NCI-H524 treated with DMSO at 0.1 percent for 48 hours (cell line): Measurements from ENCODE around the gene METAP1.
"Not testable (repeated sequence)": the region's sequence is repeated elsewhere in the genome, so short reads cannot be mapped to it uniquely, and the experiment has no call there.

Experiments
- DNase-seq: peaks from one replicate; lab custom pipeline; 2025; lab: John Stamatoyannopoulos, UW

METAP1 gene

GRCh38 chr4:99099311-99099710, 103.8 kb downstream of the METAP1 start:
- no peak for DNase-seq

DNA sequence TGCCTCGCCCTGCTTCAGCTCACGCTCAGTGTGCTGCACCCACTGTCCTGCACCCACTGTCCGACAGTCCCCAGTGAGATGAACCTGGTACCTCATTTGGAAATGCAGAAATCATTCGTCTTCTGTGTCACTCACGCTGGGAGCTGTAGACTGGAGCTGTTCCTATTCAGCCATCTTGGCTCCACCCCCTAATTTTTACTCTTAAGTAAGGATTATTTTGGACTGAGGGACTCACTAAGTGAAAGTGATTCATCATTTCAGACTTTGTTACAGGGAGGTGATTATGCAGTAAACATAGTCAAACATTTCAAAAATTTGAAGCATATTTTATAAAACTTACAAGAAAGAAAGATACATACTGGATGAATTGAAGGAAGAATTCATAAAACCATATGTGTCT, 104.3 kb downstream of the METAP1 start:
- DNase-seq: not testable (repeated sequence)

DNA sequence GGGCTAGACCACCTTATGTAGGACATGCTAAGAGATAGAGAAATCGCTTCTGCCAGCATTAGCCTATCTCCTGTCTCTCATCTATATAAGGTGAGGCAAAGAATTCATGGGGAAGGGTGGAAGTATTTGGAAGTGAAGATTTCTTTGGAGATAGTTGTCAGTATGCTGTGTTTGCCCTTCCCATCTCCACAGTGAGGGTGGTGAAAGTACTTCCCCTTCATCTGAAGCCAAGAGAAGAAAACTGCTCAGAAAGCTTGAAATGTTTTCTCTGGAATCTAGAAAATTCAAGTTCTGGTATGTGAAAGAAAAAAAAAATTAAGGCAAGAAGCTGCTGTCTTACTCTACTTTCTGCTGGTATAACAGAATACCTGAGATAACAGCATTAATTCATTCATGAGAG, 105.4 kb downstream of the METAP1 start:
- no peak for DNase-seq

DNA sequence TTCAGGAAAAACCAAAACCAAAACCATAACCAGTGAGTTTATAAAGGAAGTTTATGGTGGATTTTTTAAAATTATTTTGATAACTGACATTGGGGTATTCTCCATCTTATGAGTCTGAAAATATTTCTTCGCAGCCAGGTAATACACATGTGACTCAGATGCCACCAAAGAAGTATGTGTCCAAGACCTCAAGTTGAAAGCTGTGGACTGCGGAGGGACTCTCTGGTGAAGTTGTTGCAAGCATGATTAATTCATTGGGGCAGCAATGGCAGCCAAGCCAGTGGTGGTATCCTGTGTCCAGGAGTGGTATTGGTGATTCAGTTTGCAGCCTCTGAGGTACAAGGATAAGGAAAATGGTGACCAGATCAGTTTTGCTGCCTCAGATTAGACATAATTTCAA, 107.1 kb downstream of the METAP1 start:
- DNase-seq: no peak

DNA sequence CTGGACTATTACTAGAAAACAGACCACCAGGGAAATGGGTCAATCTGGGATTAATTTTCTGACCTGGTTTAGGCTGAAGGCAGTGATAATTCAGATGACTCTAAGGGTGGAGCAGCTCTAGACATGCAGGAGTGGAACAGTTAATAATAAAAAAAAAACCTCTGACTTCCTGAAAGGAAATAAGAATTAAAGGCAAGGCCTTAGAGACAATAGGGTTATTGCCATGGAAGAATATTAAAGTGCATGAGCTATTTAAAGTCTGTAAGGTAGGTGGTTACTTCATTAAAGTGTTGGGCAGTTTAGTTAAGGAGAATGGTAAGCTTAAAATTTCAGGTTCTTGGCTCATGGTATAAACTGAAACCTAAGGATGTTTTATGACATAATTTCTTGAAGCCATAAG, 107.6 kb downstream of the METAP1 start:
- no peak for DNase-seq

DNA sequence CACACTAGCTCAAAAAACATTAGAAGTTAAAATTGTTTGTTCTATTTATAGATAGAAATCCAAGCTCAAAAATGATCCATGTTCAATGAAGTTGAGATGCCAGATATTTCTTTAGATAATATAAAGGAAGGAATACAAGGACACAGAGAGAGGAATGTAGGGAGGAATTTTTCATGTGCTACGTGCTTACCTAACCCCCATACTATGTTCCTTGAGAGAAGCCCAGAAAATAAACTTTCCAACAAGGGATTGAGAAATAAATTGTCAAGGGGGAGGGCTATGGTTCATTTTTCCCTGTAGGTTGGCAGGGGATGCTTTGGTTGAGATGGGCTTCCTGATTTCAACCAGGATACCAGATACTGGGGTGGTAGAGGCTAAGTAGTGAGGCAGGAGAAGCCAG, 108.6 kb downstream of the METAP1 start:
- DNase-seq: no peak

- DNase-seq: not testable (repeated sequence)
Measured at GRCh38 chr4:99109286-99109685, 113.8 kb downstream of the METAP1 start.
